Activated CD8-positive, alpha-beta memory T cell treated with anti-CD3 and anti-CD28 coated beads, Interleukin-2, amount 50 U/mL, for 48 hours (primary cell): ENCODE results near the gene TNNT3.
A peak's percentile ranks its signal among the peaks of the same experiment; 100 is the strongest.
"Not testable (repeated sequence)": the region's sequence is repeated elsewhere in the genome, so short reads cannot be mapped to it uniquely, and the experiment has no call there.

Experiments
- DNase-seq: peaks from one replicate; pipeline ENCODE4 v3.0.0-alpha.2; 2020

TNNT3 gene

GRCh38 chr11:1919391-1920127, at the start of gene TNNT3:
Gene TNNT3, plus strand, starts transcription at chr11:1919703. Its CDS starts 3,172 bp downstream, at chr11:1922875.
- DNase-seq: no peak

- no peak for DNase-seq
Measured at GRCh38 chr11:1870326-1870696, 49.2 kb upstream of the TNNT3 start.

DNA sequence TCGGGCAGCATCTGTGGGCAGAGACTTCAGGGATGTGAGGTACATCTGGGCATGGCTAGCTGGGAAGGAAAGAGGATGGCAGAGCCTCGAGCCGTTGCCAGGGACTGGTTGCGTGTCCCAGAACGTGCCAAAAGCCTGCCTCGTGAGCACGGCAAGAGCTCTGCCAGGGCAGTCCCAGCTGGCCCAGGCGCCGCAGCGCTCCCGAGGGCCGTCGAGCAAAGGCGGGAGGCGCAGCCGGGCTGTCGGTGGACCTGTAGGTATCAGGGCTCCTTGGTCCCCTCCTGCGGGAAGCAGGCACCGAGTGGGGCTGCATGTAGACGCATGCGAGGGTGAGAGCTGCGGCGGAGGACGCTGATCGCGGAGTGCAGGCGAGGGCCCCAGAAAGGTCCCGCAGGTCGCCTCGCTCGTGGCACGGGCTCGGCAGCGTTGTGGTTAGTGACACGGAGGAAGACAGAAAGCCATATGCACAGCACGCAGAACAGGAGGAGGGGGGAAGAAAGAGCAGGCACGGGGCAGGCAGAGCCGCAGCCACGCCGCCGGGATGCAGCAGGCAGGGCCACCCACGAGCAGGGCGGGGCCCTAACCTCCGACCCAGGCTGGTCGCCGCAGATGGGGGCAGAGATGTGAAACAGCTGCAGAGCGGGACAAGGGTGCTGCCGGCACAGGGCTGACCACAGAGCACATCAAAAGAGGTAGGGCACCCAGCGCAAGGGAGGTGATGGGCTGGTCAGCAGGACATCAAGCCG, 48.6 kb upstream of the TNNT3 start:
- no peak for DNase-seq

- no peak for DNase-seq
Measured at GRCh38 chr11:1871531-1871930, 48.0 kb upstream of the TNNT3 start.

- DNase-seq: no peak
Measured at GRCh38 chr11:1872267-1872985, 47.1 kb upstream of the TNNT3 start.

- no peak for DNase-seq
Measured at GRCh38 chr11:1873048-1873812, 46.3 kb upstream of the TNNT3 start.

- DNase-seq: not testable (repeated sequence)
Measured at GRCh38 chr11:1873813-1874150, 45.7 kb upstream of the TNNT3 start.

DNA sequence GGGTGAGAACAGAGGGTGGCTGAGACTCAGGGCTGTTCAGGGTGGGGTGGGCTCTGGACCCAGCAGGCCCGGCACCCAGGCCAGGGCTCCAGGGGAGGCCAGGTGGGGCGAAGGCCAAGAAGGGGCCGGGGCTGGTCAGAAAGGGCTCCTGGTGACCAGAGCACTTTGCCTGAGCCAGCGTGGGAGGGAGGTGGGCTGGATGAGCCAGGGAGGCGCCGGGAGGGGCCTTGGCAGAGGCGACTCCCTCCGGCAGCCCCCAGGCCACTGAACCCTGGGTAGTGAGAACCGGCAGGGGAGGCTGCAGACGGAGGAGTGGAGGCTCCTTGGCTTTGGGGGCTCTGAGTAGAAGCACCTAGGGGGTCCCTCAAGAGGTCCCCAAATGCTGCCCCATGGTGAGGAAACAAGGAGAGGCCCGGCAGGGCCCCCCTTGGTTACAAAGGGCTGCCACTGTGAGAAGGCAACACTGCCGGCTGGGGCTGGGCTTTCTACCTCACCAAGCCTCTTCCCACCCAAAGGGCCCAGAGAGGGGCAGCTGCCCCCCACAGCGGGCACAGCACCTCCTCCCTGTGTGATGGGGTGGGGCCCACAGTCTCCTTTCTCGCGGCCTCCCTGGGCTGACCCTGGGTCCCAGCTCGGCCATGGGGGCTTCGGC, 44.9 kb upstream of the TNNT3 start:
- not testable (repeated sequence) for DNase-seq

DNA sequence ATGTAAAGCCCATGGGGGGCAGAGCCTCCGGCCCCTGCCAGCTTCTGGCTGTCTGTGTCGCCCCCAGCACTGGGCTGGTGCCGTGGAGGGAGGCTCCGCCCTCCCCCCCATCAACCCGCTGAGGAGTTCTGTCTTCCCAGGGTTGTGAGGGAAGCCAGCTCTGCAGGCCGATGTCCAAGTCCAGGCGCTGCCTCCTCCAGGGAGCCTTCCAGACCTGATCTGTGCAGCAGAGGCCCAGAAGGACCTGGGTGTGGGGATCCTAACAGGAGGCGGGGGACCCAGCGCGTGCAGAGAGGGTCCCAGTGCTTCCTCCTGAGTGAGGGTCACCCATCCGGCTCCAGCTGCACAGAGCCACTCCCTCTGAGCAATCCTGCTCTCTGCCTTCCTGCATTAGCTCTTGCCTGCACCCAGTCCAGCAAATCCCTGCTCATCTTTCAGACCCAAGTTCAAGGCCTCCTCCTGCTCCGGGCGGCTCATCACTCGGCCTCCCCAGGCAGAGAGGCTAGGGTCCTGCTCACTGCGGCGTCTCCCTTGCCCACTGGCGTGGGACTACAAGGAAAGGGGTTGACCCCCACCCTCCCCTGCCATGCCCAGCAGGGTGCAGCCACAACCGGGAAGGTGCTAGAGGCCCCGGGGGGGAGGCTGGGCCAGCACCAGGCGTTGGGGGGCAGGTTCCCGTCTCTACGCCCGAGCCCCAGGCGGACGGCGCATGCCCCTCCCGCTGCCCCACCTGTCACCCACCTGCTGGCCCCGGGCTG, 44.2 kb upstream of the TNNT3 start:
- DNase-seq: no peak

GRCh38 chr11:1875851-1876301, 43.6 kb upstream of the TNNT3 start:
- DNase-seq: not testable (repeated sequence)

DNA sequence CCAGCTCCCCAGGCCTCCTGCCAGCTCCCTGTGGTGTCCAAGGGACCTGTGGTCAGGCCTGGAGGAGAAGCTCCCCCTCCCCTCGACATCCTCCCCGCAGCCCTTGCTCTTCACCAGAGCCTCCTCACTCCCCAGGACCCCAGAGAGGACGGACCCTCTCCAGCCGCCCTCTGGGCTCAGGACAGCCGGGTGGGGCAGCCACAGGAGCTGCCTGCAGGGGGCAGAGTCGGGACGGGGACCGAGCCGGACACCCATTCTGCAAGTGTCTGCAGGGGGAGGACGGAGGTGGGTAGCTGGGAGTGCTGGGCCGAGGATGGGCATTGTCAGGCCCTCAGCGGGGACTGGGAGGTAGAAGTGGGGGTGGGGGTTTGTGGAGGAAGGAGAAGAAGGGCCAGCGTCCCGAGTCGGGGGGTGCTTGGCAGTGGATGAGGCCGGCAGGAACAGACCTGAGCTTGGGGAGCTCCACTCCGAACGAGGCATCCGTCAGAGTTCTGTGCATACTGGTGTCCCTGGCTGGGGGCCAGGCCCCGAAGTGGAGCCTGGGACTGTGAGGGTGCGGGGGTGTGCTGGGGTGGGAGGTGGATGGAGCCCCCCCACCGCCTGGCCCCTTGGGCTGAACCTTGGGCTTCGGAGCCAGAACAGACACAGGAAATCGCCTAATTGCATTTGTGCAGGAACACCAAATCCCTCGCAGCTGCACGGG, 43.0 kb upstream of the TNNT3 start:
- no peak for DNase-seq

DNA sequence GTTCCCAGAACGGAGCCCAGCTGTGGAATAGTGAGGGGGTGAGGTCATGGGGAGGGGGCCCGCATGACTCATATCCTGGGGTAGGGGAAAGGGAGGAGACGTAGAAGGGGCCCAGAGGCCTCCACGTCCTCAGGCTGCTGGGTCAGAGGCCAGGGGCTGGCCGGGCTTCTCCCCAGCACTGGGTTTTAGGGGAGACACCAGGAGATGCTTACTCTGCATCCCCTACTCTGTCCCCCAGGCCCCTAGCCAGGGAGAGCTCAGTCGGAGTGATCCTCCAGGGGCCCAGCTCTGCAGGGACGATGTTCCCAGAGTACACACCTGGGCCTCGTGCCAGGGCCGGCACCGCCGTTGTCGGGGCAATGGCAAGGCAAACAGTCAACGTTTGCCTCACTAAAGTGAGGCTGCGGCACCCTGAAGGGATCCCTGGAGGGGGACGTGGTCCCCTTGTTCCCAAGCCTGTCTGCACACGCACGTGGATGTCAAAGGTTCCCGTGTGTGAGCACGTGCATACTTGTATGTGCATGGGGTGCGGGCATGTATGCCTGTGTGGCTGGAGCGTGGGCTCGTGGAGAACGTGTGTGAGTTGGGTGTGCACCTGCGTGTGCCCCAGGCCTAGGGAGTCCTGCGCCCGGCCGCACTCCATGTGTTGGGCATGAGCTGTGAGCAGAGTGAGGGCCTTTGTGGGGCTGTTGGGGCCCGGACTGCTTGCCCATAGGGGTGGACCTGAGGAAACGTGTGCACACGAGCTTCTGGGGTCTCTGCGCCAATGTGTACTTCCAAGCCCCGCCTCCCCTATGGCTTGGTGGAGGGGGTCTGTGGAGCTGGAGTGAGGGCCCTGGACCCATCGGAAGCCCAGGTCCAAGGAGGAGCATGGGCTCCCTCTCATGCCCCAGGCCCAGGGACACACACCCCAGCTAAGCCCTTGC, 42.0 kb upstream of the TNNT3 start:
- DNase-seq: no peak

DNA sequence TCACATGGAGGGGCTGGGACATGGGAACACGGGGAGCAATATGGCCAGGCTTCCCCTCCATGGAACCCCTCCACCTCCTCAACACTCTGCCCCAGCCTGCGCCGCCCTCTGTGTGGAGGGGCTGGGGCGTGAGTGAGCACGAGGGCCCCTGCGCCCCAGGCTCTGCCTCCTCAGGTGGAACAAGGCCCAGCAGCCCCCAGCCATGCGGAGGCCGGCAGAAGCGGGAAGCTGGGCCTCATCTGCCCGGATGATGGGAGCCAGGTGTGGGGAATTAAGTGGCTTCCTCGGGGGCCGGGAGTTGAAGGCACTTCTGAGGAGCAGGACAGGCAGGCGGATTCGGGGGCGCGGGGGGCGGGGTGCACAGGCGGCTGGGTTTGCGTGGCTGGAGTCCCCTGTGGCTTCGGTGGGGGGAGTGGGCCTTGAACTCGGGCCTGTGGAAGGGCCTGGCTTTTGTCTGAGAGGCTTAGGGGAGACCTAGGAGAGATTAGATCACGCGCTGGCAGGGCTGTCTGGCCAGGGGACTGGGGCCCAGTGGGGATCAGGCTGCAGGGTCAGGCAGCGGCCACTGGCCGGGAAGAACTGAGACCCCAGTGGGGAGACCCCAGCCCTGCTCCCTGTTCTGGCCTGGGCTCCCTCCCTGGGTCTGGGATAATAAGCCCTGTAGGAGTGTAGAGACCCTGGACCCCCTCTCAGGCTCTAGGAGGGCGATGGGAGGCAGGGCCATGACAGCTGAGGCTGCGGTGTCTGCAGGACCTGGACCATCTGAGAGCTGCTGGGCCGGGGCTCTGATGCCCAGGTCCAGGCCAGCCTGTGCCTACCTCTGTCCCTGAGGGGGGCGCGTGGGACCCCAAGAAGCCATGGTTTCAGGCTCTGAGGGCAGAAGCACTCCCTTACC, 41.1 kb upstream of the TNNT3 start:
- DNase-seq: no peak

DNA sequence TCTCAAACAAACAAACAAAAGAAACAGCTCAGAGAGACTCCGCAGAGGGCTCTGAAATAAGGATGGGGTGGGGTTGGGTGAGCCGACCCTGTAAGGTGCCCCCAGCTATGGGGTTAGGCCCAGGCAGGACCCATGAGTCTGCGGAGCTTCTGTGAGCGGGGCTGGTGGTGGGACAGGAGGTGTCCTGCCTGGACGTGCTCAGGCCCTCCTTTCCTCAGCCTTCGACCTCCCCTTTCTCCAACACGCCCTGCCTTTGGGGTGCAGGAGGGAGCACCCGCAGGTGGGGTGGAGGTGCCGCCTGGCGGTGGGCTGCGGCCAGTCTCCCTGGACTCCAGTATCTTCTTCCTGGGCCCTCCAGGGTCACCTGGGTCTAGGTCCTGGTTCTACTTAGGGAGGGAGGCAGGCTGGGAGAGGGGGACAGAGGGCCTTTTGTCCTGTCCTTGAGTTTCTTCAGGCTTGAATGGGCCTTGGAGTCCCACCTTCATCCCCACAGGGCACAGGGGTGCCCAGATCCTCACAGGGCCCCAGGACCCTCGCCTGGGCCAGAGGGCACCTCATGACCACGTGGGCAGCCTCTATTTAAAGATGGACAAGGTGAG, 40.1 kb upstream of the TNNT3 start:
- DNase-seq: no peak

DNA sequence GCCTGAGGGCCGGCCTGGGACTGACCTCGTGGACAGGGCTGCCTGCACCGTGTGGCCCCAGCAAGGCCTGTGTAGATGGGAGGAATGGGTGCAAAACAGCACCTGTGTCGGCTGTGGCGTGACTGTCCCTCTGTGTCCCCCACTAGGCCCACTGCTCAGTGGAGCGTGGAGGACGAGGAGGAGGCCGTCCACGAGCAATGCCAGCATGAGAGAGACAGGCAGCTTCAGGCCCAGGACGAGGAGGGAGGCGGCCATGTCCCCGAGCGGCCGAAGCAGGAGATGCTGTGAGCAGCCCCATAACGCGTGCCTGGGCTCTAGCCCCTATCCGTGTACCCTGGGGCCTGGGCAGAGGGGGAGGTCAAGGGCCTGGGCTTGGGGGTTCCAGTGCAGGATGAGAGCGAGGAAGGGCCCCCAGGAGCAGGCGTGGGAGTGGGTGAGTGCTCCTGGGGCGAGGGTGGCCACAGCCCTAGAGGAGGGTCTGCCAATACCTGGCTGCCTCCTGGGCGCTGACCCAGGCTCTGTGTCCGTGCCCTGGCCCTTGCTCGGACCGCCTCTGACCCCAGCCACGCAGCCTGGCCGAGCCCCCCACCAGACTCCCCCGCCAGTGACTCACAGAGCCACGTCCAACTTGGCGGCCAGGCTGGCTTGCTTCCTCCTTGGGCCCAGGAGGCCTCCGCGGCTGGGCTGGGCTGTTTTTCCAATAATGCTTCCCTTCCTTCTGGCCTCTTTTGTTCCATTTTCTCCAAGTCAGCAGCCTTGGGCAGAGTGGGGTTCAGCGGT, 39.4 kb upstream of the TNNT3 start:
- DNase-seq: no peak

DNA sequence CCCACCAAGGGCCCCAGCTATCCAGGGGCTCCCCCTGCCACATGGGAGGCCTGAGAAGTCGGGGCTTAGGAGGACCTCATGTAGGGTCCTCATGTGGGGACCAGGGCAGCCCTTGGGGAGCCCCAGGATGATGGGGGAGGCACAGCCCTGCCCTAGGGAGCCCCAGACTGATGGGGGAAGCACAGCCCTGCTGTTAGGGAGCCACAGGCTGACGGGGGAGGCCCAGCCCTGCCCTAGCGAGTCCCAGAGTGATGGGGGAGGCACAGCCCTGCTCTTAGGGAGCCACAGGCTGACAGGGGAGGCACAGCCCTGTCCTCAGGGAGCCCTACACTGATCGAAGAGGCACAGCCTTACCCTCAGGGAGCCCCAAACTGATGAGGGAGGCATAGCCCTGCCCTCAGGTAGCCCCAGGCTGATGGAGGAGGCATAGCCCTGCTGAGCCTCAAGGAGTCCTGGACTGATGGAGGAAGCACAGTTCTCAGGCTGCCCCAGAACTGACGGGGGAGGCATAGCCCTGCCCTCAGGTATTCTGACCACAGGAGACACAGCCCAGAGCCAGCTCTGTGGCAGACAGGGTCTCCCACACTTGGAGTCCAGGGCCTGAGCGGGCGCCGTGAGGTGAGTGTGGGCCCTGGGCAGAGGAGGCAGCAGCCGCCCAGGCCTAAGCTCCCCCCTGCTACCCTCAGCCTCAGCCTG, 38.6 kb upstream of the TNNT3 start:
- peak; percentile 53 for DNase-seq
